HepG2 (cell line): ENCODE results near the gene UPB1. TPM values are rescaled to one million over a fixed set of nuclear protein-coding genes. Genes with fewer than 3 reads are reported as not detected.
A peak's percentile ranks its signal among the peaks of the same experiment; 100 is the strongest.

ENCODE experiments used
- BCL6 ChIP-seq: IDR thresholded peaks from 2 replicates; pipeline ENCODE4 v1.6.1; 2016; ENCODE audit warnings: missing genetic modification reagents, missing compliant biosample characterization
- FLYWCH1 ChIP-seq: sonication (generic); formaldehyde crosslinking; IDR thresholded peaks from 2 replicates; pipeline ENCODE4 v1.8.1; 2023; ENCODE audit warnings: mild to moderate bottlenecking, missing genetic modification reagents
- FUBP1 ChIP-seq: sonication (generic); formaldehyde crosslinking; IDR thresholded peaks from 2 replicates; pipeline ENCODE4 v1.5.1; 2020; ENCODE audit warnings: missing genetic modification reagents, mild to moderate bottlenecking, borderline replicate concordance
- GABPA ChIP-seq, 2 experiments: IDR thresholded peaks; 2 replicates each; pipeline ENCODE4 v1.6.1; 2011 to 2016; ENCODE audit warnings: low read depth in 2 of 2, low read length in 1 of 2, missing biosample characterization in 1 of 2, missing genetic modification characterization in 1 of 2
- GATA4 ChIP-seq: sonication (generic); IDR thresholded peaks from 2 replicates; pipeline ENCODE4 v1.6.1; 2016; ENCODE audit warnings: antibody characterized with exemption, low read depth, borderline replicate concordance
- IRF9 ChIP-seq: sonication (generic); formaldehyde crosslinking; IDR thresholded peaks from 2 replicates; pipeline ENCODE4 v1.8.0; 2022; ENCODE audit warnings: missing genetic modification reagents, mild to moderate bottlenecking, borderline replicate concordance
- KDM1A ChIP-seq: IDR thresholded peaks from 2 replicates; pipeline ENCODE4 v1.6.1; 2016; ENCODE audit warnings: missing compliant biosample characterization
- MIER2 ChIP-seq: IDR thresholded peaks from 2 replicates; pipeline ENCODE4 v1.6.1; 2016; ENCODE audit warnings: missing biosample characterization, missing genetic modification reagents
- MIER3 ChIP-seq: IDR thresholded peaks from 2 replicates; pipeline ENCODE4 v1.6.1; 2016; ENCODE audit warnings: missing compliant biosample characterization, borderline replicate concordance
- MLLT10 ChIP-seq: sonication (generic); formaldehyde crosslinking; IDR thresholded peaks from 2 replicates; pipeline ENCODE4 v1.4.0; 2020; ENCODE audit warnings: missing genetic modification reagents
- SMAD9 ChIP-seq: sonication (generic); formaldehyde crosslinking; IDR thresholded peaks from 2 replicates; pipeline ENCODE4 v1.5.1; 2020; ENCODE audit warnings: mild to moderate bottlenecking, missing genetic modification reagents
- SUZ12 ChIP-seq: fragments of 150-350 bp; IDR thresholded peaks from 2 replicates; pipeline ENCODE4 v1.6.1; 2014; ENCODE audit warnings: low read depth, low read length
- TOE1 ChIP-seq: sonication (generic); formaldehyde crosslinking; IDR thresholded peaks from 2 replicates; pipeline ENCODE4 v1.4.0; 2020; ENCODE audit warnings: mild to moderate bottlenecking, missing genetic modification reagents
- TRIM24 ChIP-seq: sonication (generic); formaldehyde crosslinking; IDR thresholded peaks from 2 replicates; pipeline ENCODE4 v1.8.0; 2022; ENCODE audit warnings: mild to moderate bottlenecking, missing genetic modification reagents
- ZFP1 ChIP-seq: IDR thresholded peaks from 2 replicates; pipeline ENCODE4 v1.6.1; 2016
- ZNF180 ChIP-seq: sonication (generic); formaldehyde crosslinking; IDR thresholded peaks from 2 replicates; pipeline ENCODE4 v1.4.0; 2020; ENCODE audit warnings: low read depth, missing genetic modification reagents, borderline replicate concordance
- ZNF205 ChIP-seq: IDR thresholded peaks from 2 replicates; pipeline ENCODE4 v1.6.1; 2018; ENCODE audit warnings: missing biosample characterization, missing genetic modification reagents
- ZNF225 ChIP-seq: sonication (generic); formaldehyde crosslinking; IDR thresholded peaks from 2 replicates; pipeline ENCODE4 v1.4.0; 2020; ENCODE audit warnings: mild to moderate bottlenecking, missing genetic modification reagents
- ZNF256 ChIP-seq: sonication (generic); formaldehyde crosslinking; conservative IDR thresholded peaks from 2 replicates; pipeline ENCODE4 v1.4.0; 2020; ENCODE audit warnings: missing genetic modification reagents
- ZNF280B ChIP-seq: sonication (generic); formaldehyde crosslinking; IDR thresholded peaks from 2 replicates; pipeline ENCODE4 v1.5.0; 2020; ENCODE audit warnings: missing genetic modification reagents, mild to moderate bottlenecking, borderline replicate concordance
- ZNF44 ChIP-seq: sonication (generic); formaldehyde crosslinking; IDR thresholded peaks from 2 replicates; pipeline ENCODE4 v1.5.1; 2020; ENCODE audit warnings: mild to moderate bottlenecking, missing genetic modification reagents
- polyA plus RNA-seq, 8 experiments: library from polyadenylated mRNA; depleted of rRNA in 3 of 8; stranded (reverse) in 7 of 8; unstranded in 1 of 8; fragments of >200 nt; fragmentation: Illumina TruSeq in 4 of 8; extraction: Trizol in 4 of 8; gene quantifications; 2 replicates each; pipeline versions ENCODE4 v1.2.1 to v1.2.3, GENCODE V29; 2011 to 2016; ENCODE audit warnings: low read depth in 4 of 8, missing spikeins in 1 of 8, mixed read lengths in 1 of 8; ENCODE audit not compliant: insufficient read depth in 1 of 8
- total RNA-seq, 5 experiments: library from RNA; depleted of rRNA; stranded (reverse); fragments of >200 nt; fragmentation: Illumina TruSeq; extraction: Trizol; gene quantifications; 2 replicates each; pipeline ENCODE4 v1.2.3, GENCODE V29; 2016; ENCODE audit warnings: low read depth in 1 of 5
- TF ChIP-seq, protein P1 (sequence below), 2 experiments: sonication (generic) in 1 of 2; formaldehyde crosslinking in 1 of 2; IDR thresholded peaks; 2 replicates each; pipeline versions ENCODE4 v1.5.1 to v1.6.1; 2011 to 2020; ENCODE audit warnings: borderline replicate concordance in 1 of 2, low read depth in 1 of 2, low read length in 1 of 2, mild to moderate bottlenecking in 1 of 2, missing genetic modification reagents in 1 of 2, moderate library complexity in 1 of 2
- TF ChIP-seq, protein P2 (sequence below): IDR thresholded peaks from 2 replicates; pipeline ENCODE4 v1.6.1; 2016; ENCODE audit warnings: low read depth, control low read depth

The UPB1 gene
- total and polyA plus RNA-seq, 2 of the 13 experiments (the other 11 are each of a cell fraction or from before 2014, with no cell fraction given): 0.38 to 1.2 TPM

- TF ChIP-seq ZFP1 (CRISPR knock-in tag): no peak
- 0 out of 2 replicates have a peak, but pooled peaks have one; percentile 33 for TF ChIP-seq ZNF205
- TF ChIP-seq GATA4: no peak
- TF ChIP-seq KDM1A (CRISPR knock-in tag): no peak
- TF ChIP-seq BCL6 (CRISPR knock-in tag): peak; percentile 56; the same call in 1 of the 2 replicates
- TF ChIP-seq, protein P1, sequence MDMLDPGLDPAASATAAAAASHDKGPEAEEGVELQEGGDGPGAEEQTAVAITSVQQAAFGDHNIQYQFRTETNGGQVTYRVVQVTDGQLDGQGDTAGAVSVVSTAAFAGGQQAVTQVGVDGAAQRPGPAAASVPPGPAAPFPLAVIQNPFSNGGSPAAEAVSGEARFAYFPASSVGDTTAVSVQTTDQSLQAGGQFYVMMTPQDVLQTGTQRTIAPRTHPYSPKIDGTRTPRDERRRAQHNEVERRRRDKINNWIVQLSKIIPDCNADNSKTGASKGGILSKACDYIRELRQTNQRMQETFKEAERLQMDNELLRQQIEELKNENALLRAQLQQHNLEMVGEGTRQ (IDR thresholded peaks at IDR 0.05; ENCODE audit: low read depth, low read length): no peak
- TF ChIP-seq, protein P1 (CRISPR knock-in tag; IDR thresholded peaks at IDR 0.05; ENCODE audit: borderline replicate concordance): 0 out of 2 replicates have a peak, but pooled peaks have one; percentile 17
- TF ChIP-seq, protein P2, sequence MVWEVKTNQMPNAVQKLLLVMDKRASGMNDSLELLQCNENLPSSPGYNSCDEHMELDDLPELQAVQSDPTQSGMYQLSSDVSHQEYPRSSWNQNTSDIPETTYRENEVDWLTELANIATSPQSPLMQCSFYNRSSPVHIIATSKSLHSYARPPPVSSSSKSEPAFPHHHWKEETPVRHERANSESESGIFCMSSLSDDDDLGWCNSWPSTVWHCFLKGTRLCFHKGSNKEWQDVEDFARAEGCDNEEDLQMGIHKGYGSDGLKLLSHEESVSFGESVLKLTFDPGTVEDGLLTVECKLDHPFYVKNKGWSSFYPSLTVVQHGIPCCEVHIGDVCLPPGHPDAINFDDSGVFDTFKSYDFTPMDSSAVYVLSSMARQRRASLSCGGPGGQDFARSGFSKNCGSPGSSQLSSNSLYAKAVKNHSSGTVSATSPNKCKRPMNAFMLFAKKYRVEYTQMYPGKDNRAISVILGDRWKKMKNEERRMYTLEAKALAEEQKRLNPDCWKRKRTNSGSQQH (CRISPR knock-in tag): no peak
- TF ChIP-seq SUZ12: no peak
- TF ChIP-seq GABPA (IDR thresholded peaks at IDR 0.05; ENCODE audit: low read depth, low read length): no peak
- no peak for TF ChIP-seq GABPA (CRISPR knock-in tag; IDR thresholded peaks at IDR 0.05; ENCODE audit: low read depth)
- no peak for TF ChIP-seq IRF9 (CRISPR knock-in tag)
- no peak for TF ChIP-seq FUBP1 (CRISPR knock-in tag)
- TF ChIP-seq ZNF225 (CRISPR knock-in tag): no peak
- no peak for TF ChIP-seq TRIM24
- TF ChIP-seq ZNF180: no peak
- TF ChIP-seq ZNF280B (CRISPR knock-in tag): no peak
- no peak for TF ChIP-seq MIER2 (CRISPR knock-in tag)
- no peak for TF ChIP-seq ZNF256 (CRISPR knock-in tag)
- TF ChIP-seq SMAD9 (CRISPR knock-in tag): no peak
- no peak for TF ChIP-seq ZNF44
- no peak for TF ChIP-seq MLLT10 (CRISPR knock-in tag)
- no peak for TF ChIP-seq TOE1 (CRISPR knock-in tag)
- TF ChIP-seq MIER3 (CRISPR knock-in tag): no peak
- no peak for TF ChIP-seq FLYWCH1
Observed at GRCh38 chr22:24564376-24565058, 69.4 kb downstream of the UPB1 start (continued).
